GM04504 (cell line): ENCODE measurements around the gene OSGIN1.

ENCODE experiments used
- DNase-seq: peaks from one replicate; pipeline ENCODE4 v3.0.0-alpha.2; 2012; ENCODE audit warnings: low read depth

Gene OSGIN1

DNA sequence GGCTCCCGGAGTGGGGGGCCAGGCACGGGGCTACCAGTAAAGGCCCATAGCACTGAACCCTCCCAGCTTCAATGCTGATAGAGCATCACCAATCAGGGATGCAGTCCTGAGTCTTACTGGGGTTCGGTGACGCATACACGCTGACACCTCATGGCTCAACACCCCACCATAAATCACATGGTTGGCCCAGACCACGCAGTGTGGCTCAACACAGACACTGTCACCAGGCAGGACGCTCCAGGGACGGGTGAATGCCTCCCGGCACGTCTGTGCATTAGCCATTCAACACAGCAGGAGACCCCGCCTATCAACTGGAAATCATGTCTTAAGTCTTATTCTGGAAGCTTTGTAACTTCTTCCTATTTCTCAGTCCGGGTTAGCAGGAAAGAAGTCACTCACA is 50.0 kb downstream of the OSGIN1 start:
- DNase-seq = no peak

DNA sequence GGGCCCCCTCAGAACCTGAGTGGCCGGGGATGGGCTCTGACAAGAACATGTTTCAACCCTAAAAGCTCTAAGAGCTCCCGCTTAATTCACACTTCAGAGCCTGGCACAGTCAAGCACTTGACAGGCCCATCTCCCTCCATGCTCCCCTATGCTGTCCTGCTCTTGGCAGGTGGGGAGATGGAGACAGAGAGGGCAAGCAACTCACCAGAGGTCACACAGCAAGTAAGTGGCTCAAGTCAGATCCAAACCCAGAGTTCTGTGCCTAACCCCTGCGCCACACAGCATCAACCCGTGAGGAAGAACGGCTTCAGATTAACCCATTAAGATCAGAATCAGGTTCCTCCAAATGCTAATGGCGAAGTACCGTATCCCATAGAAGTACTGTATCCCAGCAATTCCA is 51.4 kb downstream of the OSGIN1 start:
- DNase-seq = no peak

DNA sequence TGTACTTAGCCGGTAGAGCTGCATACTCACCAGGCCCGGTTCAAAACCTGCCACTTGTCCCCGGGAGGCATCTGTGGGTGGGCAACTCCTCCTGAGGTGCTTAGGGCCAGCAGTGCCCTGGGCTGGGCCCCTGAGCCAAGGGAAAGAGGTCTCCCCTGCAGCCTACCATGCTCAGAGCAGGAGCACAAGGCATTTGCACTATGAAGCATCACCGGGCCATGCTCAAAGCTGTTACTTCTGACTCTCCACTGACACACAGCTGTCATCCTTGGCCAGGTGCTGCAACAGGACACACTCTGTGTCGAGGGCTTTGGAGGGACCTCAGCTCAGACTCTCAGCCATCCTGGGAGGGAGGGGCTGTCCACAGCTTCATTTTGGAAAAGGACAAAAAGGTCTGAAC is 52.4 kb downstream of the OSGIN1 start:
- no peak for DNase-seq

DNA sequence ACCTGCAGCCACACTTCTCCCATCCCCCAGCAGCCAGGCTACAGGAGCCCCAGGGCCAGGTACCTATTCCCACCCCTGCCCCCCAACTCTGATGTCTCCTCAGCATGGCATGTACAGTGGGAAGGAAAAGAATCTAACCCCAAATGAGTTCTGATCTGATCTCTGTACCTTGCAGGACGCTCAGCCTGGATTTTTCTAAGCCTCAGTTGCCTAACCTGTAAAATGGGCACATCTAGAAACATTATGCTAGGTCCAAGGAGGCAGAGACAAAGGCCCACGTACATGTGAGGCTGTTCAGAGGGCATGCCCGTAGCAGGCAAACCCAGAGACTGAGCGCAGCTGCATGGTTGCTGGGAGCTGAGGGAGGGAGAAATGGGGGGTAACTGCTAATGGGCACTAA is 54.5 kb downstream of the OSGIN1 start:
- DNase-seq = no peak

DNA sequence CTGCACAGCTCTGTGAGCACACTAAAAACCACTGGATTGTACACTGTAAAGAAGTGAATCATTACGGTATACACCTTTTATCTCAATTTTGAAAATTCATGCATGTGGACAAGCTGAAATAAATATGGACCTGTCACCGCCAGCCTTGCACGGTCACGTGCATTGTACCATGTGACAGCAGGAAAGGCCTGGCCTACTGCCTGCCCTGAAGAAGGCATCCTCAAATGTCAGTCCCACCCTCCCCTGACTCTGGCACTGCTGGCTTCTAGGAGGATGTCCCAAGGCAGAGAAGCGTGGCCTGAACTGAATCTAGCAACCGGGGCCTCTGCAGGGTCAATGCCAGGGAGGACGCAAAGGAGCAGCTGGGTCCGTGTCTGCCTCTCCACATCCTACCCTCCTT is 54.9 kb downstream of the OSGIN1 start:
- no peak for DNase-seq

DNA sequence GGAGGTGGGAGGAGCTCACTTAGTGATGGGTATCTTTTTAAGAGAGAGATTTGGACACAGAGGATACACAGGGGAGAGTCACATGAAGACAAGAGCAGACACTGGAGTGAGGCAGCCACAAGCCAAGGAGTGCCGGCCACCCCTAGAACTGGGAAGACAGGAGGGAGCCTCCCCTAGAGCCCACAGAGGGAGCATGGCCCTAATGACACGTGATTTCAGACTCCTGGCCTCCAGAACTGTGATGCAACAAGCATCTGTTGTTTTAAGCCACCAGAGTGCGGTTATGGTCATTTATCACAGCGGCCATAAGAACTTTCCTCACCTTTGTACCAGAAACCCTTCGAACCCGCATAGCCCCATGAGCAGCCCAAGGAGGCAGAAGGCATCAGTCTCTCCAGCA is 56.2 kb downstream of the OSGIN1 start:
- DNase-seq = no peak

DNA sequence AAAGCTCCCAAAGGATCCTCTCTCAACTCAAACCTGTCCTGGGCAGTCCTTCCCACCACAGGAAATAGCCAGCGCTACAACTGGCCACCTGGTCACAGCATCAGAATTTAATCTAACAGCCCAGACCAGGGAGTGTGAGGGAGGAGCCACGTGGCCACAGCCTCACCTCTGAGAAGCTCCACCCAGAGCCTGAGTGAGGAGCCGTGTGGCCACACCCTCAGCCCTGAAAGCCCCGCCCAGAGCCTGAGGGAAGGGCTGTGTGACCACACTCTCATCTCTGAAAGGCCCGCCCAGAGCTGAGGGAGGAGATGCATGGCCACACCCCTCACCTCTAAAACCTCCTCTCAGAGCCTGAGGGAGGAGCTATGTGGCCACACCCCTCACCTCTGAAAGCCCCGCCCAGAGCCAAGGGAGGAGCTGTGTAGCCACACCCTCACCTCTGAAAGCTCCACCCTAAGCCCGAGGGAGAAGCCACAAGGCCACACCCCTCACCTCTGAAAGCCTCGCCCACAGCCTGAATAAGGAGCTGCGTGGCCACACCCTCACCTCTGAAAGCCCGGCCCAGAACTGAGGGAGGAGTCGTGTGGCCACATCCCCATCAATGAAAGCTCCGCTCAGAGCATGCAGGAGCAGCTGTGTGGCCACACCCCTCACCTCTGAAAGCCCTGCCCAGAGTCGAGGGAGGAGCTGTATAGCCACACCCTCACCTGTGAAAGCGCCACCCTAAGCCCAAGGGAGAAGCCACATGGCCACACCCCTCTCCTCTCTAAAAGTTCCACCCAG is 60.9 kb downstream of the OSGIN1 start:
- DNase-seq = no peak

DNA sequence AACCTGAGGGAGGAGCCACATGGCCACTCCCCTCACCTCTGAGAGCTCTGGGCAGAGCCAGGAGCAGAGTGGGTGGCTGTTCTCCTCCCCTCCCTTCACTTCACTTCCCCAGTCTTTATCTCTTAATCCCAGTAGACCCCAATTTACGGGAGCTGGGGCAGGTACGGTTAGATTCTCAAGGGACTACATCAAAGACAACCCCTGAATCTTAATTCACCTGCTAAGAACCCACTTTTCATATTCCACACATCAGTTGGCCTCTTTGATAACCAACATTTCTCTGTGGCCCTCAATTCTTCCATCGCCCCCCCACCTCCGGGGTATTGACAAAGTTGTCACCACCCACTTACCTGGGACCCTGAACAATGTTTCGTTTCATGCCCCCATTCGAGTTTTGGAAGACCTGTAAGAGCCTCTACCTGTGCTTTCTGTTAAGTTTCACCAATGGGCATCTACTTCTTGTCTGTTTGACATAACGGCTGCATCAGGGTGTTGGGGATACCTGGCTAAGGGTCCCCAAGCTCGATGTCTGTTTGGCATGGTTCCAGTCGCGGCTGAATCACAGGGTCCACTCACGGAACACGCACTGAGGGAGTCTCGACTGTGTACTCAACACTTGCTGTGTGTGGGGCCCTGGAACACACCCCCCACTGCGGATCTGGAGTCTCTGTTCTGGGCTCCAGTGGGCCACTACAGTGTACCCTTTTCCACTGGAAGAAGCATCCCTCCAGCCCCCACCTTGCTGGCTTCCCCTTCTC is 61.7 kb downstream of the OSGIN1 start:
- DNase-seq = no peak

DNA sequence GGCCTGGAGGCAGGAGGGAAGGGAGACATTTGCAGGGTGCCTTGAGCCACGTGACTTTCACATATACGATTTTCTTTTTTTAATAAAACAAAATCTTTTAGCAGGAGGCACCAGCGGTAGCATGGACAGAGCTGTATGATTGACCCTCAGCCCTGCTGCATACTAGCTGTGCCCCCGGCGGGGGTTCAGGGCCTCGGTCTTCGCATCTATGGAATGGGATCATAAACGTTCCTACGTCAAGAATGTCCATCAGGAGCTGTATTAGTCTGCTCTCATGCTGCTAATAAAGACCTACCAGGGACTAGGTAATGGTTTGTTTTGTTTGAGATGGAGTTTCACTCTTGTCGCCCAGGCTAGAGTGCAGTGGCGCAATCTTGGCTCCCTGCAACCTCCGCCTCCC is 62.4 kb downstream of the OSGIN1 start:
- no peak for DNase-seq
